CD4-positive, alpha-beta T cell treated with Interleukin-21 for 1 hour (primary cell): Measurements from ENCODE around the gene AKR1C3.
A peak's percentile ranks its signal among the peaks of the same experiment; 100 is the strongest.
"Not testable (repeated sequence)": the region's sequence is repeated elsewhere in the genome, so short reads cannot be mapped to it uniquely, and the experiment has no call there.

Source experiments
- DNase-seq: peaks from one replicate; pipeline ENCODE4 v3.0.0-alpha.2; 2020

The AKR1C3 gene

GRCh38 chr10:5094265-5095205 is at the start of gene AKR1C3:
AKR1C3 (plus strand) TSS chr10:5094414; CDS start chr10:5094445, 31 bp downstream.
- peak; percentile 19 for DNase-seq

- DNase-seq = no peak
Measured at GRCh38 chr10:5045095-5045494, 49.1 kb upstream of the AKR1C3 start.

DNA sequence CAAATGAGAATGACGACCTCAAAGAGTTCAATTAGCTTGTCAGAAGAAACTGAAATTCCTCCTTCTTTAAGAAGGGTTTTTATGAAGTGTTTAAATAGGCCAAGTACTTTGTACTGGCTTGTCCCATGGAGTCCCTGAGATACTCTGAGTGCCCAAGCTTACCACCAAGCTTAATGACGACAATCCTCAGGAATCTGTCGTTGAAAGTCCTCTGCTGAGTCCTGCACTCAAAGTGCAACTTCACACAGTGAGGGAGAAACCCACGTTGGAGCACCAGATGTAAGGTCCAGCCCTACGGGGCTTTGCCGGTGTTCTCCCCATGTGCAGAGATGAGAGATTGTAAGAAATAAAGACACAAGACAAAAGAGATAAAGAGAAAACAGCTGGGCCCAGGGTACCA is 47.8 kb upstream of the AKR1C3 start:
- no peak for DNase-seq

DNA sequence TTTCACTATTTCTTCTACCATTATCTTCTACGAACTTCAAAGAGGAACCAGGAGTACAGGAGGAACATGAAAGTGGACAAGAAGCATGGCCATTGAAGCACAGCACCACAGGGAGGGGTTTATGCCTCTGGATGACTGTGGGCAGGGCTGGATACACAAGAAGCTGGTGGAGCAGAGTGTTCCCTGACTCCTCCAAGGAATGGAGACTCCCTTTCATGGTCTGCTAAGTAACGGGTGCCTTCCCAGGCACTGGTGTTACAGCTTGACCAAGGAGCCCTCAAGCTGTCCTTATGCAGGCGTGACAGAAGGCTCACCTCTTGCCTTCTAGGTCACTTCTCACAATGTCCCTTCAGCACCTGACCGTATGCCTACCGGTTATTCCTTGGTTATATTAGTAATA is 47.2 kb upstream of the AKR1C3 start:
- DNase-seq = not testable (repeated sequence)

- DNase-seq = no peak
Measured at GRCh38 chr10:5047912-5048628, 46.1 kb upstream of the AKR1C3 start.

DNA sequence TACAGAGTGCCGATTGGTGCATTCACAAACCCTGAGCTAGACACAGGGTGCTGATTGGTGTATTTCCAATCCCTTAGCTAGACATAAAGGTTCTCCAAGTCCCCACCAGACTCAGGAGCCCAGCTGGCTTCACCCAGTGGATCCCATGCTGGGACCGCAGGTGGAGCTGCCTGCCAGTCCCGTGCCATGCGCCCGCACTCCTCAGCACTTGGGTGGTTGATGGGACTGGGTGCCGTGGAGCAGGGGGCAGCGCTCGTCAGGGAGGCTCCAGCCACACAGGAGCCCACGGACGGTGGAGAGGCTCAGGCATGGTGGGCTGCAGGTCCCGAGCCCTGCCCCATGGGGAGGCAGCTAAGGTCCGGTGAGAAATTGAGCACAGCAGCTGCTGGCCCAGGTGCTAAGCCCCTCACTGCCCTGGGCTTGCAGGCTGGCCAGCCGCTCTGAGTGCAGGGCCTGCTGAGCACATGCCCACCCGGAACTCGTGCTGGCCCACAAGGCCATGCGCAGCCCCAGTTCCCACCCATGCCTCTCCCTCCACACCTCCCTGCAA is 41.2 kb upstream of the AKR1C3 start:
- DNase-seq = not testable (repeated sequence)

DNA sequence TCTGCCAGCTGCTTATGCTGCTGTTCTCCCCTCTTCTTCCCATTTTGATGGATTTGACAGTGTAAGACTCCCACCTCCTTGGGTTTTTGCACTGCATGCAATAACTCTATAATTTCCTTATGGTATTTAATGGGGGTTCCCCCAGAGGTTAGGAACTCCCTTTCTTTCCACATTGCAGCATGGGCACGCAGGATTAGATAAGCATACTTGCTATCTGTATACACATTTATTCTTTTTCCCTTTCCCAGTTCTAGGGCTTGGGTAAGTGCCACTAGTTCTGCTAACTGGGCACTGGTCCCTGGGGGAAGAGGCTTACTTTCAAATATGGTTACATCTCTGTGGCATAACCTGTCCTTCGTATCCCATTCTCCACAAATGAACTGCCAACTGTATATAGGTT is 39.4 kb upstream of the AKR1C3 start:
- not testable (repeated sequence) for DNase-seq

GRCh38 chr10:5059267-5059666 is 34.9 kb upstream of the AKR1C3 start:
- not testable (repeated sequence) for DNase-seq

- DNase-seq = not testable (repeated sequence)
Measured at GRCh38 chr10:5060791-5061190, 33.4 kb upstream of the AKR1C3 start.

- no peak for DNase-seq
Measured at GRCh38 chr10:5064656-5065055, 29.6 kb upstream of the AKR1C3 start.

DNA sequence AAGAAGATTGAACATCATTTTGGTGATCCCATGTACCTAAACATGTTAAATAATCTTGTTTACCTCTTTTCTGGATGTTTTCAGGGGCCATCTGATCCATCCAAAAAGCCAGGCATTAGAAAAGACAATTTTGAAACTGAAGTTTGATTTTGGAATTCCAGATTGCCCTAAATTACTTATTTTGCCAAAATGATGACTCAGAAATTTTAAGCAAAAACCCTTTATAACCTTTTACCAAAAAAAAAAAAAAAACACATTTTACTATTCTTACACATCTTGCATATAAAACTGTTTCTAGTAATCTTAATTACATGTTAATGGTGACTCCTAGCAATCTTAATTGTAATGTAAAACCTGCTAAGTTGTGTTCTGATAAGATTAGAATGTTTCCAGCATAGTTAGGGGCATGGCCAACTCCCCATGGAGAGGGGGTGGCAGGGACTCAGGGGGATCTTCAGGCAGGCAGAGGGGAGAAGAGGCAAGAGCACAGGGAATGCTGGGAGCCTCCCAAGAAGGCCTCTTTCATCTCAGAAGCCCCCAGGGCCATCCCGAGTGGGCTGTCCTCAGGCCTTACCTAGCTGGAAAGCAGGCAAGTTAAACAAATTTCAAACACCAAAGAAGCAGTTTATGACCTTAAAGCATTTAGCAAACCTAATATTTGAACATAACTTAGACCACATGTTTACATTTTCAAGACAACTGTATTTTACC is 25.8 kb upstream of the AKR1C3 start:
- no peak for DNase-seq

GRCh38 chr10:5070648-5071410 is 23.4 kb upstream of the AKR1C3 start:
- no peak for DNase-seq

DNA sequence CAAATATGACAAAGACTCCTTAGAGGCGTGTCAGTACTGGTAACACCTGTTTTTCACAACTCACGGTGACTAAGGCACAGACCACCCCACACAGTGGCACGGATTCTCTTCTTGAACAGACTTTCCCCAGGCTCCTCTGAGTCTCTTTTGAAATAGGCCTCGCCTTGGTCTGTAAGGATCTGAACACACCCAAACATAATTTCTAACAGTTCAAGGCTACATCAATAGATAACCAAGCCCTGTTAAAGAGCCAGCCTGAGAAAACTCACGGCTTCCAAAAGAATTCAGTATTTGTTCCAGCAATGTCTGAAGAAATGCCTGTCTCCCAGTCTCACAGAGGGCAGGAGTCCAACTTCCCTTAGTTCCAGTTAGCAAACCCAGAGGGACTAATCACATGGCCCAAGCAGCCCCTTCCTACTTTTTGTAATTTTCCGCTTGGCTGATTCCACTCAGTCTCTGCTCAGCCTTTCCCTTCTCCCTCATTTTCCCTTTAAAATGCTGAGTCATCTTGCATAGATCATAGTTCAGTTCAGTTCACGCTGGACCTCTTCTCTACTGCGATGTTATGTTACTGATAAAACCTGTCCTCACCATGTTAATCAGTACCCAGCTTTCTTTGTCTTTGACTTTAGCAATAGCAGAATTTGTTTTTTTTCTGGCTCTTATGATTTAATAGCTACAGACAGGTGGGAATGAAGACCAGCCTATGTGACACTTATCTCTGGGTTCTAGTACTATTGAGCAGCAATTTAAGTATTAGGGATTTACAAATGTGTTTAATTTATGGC is 22.6 kb upstream of the AKR1C3 start:
- no peak for DNase-seq

GRCh38 chr10:5073659-5074058 is 20.6 kb upstream of the AKR1C3 start:
- DNase-seq = no peak

- DNase-seq = no peak
Measured at GRCh38 chr10:5076615-5077014, 17.6 kb upstream of the AKR1C3 start.

DNA sequence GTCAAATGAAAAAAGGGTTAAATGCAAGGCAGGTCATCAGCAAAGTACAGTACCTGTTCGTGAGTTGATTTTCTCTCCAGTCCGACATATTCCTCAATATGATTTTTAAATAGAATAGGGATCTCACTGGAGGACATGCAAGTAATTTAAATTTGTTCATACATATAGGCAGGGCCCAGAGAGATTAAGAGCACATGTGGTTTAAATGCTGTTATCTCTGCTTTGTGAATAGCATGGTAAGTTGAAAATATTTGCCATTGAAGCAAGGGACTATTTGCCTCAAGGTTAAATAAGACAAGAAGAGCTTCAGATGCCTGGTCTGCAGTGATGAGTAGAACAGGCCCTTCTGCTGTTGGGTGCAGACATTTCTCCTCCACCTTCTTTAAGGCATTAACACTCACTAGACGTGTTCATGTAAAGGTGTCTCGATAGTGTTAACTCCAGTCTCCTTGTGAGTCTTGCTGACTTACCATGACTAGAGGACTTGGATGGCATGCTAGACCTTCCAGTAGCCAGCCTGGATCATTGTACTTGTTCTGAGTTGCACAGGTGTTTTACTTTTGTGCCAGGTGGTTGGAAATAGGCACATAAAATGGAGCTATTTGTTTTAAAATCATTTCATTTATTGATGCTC is 15.6 kb upstream of the AKR1C3 start:
- DNase-seq = no peak

GRCh38 chr10:5079306-5079830 is 14.8 kb upstream of the AKR1C3 start:
- no peak for DNase-seq

DNA sequence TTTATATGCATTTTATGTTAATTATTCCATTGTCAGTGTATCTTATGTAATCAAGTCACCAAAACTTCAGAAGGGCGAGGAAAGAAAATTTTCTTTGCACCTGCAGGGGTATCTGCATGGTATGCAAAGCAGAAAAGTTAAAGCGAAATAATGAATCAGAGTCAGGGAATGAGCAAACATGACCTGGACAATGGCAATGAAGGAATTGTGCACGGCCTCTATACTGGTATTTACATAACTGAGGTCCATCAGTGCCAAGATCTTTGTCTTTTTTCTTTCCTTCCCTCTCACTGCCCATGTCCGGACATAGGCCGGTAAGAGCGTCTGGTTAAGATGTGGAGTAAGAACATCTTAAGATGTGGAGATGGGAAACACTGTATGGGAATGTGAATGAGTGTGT is 14.4 kb upstream of the AKR1C3 start:
- no peak for DNase-seq

GRCh38 chr10:5081091-5081490 is 13.1 kb upstream of the AKR1C3 start:
- DNase-seq = no peak

- DNase-seq = no peak
Measured at GRCh38 chr10:5088703-5089261, 5.4 kb upstream of the AKR1C3 start.
